ENCODE measurements around the gene MYORG.
"Not testable (repeated sequence)": the region's sequence is repeated elsewhere in the genome, so short reads cannot be mapped to it uniquely, and the experiment has no call there.

MYORG gene

GRCh38 chr9:34369636-34370035 is 7.1 kb downstream of the MYORG start:
- no peak for DNase-seq (ENCODE audit: low read depth in 2 of 2)

- DNase-seq (ENCODE audit: low read depth in 2 of 2): not testable (repeated sequence)
These were observed 7.9 kb downstream of the MYORG start for GRCh38 chr9:34368796-34369195.

GRCh38 chr9:34367751-34368410 is 8.8 kb downstream of the MYORG start:
- not testable (repeated sequence) for DNase-seq (ENCODE audit: low read depth in 2 of 2)

GRCh38 chr9:34366365-34366764 is 10.3 kb downstream of the MYORG start:
- DNase-seq (ENCODE audit: low read depth in 2 of 2): no peak

- DNase-seq (ENCODE audit: low read depth in 2 of 2): no peak
These were observed 11.4 kb downstream of the MYORG start for GRCh38 chr9:34365282-34365681.

GRCh38 chr9:34363619-34364351 is 12.9 kb downstream of the MYORG start:
- DNase-seq (ENCODE audit: low read depth in 2 of 2): no peak

GRCh38 chr9:34362614-34363214 is 14.0 kb downstream of the MYORG start:
- DNase-seq (ENCODE audit: low read depth in 2 of 2): no peak

GRCh38 chr9:34352957-34353356 is 23.7 kb downstream of the MYORG start:
- not testable (repeated sequence) for DNase-seq (ENCODE audit: low read depth in 2 of 2)

- DNase-seq (ENCODE audit: low read depth in 2 of 2): not testable (repeated sequence)
These were observed 24.5 kb downstream of the MYORG start for GRCh38 chr9:34352122-34352652.

- no peak for DNase-seq (ENCODE audit: low read depth in 2 of 2)
These were observed 27.4 kb downstream of the MYORG start for GRCh38 chr9:34349324-34349723.

- DNase-seq (ENCODE audit: low read depth in 2 of 2): no peak
These were observed 28.9 kb downstream of the MYORG start for GRCh38 chr9:34347800-34348158.

- DNase-seq (ENCODE audit: low read depth in 2 of 2): no peak
These were observed 29.6 kb downstream of the MYORG start for GRCh38 chr9:34346873-34347799.

- DNase-seq (ENCODE audit: low read depth in 2 of 2): no peak
These were observed 33.1 kb downstream of the MYORG start for GRCh38 chr9:34343605-34344004.

- no peak for DNase-seq (ENCODE audit: low read depth in 2 of 2)
These were observed 33.6 kb downstream of the MYORG start for GRCh38 chr9:34343090-34343489.

- DNase-seq (ENCODE audit: low read depth in 2 of 2): no peak
These were observed 34.9 kb downstream of the MYORG start for GRCh38 chr9:34341659-34342295.

- DNase-seq (ENCODE audit: low read depth in 2 of 2): no peak
These were observed 37.9 kb downstream of the MYORG start for GRCh38 chr9:34338665-34339385.

GRCh38 chr9:34338079-34338478 is 38.6 kb downstream of the MYORG start:
- DNase-seq (ENCODE audit: low read depth in 2 of 2): not testable (repeated sequence)

- DNase-seq (ENCODE audit: low read depth in 2 of 2): no peak
These were observed 39.3 kb downstream of the MYORG start for GRCh38 chr9:34337403-34337802.

- no peak for DNase-seq (ENCODE audit: low read depth in 2 of 2)
These were observed 41.3 kb downstream of the MYORG start for GRCh38 chr9:34335376-34335775.

- no peak for DNase-seq (ENCODE audit: low read depth in 2 of 2)
These were observed 41.8 kb downstream of the MYORG start for GRCh38 chr9:34334916-34335315.
